ENCODE data around the gene SPATS2L. TPM values are rescaled to one million over a fixed set of nuclear protein-coding genes. Genes with fewer than 3 reads are reported as not detected.

Gene SPATS2L
- total RNA-seq, 1 donor from 2014 or later, result 51.0 TPM

DNA sequence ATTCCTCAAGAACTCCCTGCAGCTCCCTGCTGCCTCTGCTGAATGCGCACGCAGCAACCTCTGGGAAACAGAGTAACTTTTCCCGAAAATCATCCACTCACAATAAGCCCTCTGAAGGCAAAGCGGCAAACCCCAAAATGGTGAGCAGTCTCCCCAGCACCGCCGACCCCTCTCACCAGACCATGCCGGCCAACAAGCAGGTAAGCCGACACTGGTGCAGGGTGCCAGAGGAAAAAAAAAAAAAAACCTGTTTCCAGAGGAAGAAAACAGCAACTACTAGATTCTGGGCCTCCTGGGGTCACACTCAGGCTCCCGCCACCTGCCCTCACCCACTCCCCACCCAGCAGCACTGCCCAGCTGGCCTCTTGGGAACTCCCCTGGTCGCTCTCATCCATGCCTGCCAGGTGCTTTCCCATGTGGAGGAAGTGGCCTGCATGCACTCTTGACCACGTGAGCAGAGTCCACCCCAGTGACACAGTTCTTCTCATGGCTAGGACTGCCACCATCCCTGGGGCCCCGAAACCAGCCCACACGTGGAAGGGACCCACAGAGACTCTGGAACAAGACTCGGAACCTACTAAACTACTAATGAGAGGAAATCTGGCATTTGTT is 166.5 kb downstream of the SPATS2L start:
- ATAC-seq, result no peak

DNA sequence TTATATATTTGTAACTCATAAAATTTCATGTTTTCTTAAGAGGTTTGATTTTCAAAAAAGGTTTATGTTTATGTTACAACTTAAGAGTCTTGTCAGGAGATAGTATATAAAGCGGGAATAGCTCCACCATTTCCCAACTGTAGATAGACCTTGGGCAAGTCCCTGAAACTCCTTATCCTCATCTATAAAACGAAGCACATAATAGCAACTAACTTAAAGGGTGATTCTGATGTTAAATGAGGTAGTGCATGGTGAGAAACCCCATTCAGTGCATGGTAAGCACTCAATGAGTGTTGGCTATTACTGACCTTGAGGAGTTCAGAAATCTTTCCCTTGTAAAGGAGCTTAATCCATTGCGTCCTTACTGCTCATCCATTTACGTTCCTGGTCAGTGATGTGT is 169.3 kb downstream of the SPATS2L start:
- no peak for ATAC-seq

DNA sequence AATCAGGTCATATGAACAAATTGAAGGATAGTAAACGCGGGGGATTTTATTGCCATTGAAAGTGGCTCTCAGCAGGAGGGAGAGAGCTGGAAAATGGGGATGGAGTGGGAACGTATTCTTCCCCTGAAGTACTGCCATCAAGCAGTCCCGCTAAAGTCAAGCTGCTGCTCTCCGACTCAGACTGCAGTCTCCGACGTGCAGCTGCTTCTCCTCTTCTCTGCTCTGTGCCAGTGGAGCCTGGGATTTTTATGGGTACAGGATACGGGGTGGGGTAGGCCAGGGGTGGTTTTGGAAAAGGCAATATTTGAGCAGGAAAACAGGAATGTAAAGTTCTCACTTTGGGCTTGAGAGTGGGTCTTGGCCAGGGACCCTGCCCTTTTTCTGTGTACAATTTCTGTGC is 170.3 kb downstream of the SPATS2L start:
- no peak for ATAC-seq

DNA sequence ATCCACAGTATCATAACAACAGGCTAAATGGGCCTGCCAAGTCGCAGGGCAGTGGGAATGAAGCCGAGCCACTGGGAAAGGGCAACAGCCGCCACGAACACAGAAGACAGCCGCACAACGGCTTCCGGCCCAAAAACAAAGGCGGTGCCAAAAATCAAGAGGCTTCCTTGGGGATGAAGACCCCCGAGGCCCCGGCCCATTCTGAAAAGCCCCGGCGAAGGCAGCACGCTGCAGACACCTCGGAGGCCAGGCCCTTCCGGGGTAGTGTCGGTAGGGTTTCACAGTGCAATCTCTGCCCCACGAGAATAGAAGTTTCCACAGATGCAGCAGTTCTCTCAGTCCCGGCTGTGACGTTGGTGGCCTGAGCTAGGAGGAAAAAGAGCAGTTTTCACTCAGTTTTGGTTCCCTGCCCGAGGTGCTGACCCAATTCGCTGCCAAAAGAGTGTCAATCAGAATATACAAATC is 171.2 kb downstream of the SPATS2L start:
- ATAC-seq, result no peak

DNA sequence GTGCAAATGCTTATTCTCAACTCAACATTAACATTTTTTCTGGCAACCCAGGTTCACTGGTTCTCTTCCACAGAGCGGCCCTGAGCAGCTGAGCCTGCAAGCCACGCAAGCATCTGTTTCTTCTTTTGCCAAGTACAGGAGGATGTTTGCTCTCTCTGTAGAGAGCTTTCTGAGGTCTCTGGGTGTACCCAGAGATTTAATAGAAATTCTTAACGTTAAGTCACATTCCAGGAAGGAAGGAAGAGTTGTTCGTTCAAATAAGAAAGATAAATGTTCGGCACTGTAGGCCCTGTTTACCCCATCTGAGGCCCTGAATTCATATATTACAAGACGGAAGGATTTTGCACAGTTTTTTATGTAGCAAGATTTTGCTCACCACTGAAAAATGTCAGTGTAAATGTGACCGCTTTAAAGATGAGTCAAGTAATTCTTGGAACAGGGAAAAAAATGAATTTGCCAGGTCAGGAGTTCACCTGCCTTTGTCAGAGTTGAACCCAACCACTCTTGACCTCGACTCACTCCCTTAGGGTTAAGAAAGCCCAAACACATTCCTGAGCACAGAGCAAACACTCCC is 173.3 kb downstream of the SPATS2L start:
- ATAC-seq, result peak; percentile 69

DNA sequence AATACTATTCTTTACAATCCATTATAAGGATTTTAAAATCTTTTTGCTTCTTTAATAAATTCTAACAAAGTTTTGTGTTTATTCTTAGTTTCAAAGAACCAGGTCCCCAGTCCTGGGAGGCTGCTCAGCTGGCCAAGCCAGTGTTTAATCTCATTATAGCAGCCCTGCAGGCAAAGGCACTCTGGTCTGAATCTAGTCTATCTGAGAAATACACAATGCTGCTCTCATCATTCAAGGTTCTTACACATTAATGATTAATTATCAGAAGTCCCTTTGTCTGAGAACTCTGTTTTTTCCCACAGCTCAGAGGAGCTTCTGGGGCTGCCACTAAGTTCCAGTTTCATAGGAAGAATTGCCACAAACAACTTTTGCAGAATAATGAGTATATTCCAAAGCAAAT is 175.7 kb downstream of the SPATS2L start:
- no peak for ATAC-seq

DNA sequence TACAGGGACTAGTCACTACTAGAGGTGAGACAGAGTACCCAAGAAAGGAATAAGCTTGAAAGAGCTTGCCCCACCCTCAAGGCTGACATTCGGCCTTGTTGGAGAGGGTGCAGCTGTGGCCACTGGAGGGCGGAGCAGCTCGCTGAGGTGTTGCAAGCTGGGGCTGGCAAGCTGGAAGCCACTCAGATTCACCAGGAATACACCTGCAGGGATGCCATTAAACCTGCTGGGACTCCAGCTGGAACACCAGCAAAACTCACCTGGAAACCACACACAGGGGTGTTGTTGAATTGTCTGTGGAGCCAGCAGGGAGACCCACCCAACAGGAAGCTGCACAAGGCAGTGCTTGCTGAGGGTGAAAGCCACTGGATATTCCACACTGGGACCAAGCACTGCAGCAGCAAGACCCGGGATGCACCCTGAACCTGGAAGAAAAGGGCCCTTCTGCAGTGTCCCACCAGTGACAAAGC is 177.3 kb downstream of the SPATS2L start:
- ATAC-seq, result peak; percentile 92

DNA sequence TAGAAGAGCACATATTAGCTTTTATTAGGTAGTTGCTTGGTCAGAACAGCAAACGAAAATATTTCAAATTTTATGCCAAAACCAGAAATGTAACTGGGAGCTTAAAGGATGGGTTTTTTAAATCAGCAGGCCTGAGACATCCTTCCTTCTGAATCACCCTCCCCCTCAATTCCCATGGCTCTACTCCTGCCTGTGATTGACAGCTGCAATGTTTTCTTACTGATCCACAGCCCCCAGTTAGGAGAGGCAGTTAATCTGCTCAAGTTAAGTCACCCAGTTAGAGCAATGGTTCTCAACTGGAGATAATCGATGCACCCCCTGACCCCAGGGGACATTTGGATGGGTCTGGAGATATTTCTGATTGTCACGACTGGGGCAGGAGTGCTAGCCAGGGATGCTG is 178.4 kb downstream of the SPATS2L start:
- ATAC-seq, result no peak

DNA sequence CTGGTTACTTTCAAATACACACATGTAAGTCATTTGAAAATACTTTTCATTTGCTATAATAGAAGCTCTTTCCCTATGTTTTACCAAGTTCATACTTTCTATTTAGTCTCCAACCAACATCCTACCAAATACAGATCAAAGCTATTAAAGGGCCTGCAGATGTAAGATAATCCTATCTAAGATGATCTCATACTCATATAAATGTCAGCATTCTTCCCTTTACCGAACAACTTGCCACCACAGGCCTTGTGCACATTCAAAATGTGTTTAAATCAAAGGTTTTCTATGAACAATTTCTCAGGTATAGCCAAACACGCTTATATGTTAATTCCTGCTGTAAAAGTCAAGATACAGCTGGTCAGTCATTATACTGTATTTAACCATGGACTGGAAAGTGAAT is 180.0 kb downstream of the SPATS2L start:
- no peak for ATAC-seq

DNA sequence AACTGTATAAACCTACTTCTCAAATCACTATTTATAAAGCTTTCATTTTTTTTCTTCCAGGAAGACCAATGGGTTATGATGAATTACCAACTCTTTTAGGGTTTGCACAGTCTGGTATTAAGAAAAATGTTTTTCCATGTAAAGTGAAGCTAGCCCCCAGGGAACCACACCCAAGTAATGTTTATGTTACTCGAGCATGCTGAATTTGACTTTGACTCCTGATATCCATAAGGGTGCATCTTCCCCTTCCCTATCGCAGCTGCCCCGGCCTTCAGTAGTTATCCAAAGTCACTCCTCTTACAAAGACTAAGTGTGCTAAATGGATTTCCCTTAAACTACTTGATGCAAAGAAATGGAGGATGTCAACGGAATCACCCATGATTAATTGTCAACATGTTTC is 181.7 kb downstream of the SPATS2L start:
- ATAC-seq, result no peak

DNA sequence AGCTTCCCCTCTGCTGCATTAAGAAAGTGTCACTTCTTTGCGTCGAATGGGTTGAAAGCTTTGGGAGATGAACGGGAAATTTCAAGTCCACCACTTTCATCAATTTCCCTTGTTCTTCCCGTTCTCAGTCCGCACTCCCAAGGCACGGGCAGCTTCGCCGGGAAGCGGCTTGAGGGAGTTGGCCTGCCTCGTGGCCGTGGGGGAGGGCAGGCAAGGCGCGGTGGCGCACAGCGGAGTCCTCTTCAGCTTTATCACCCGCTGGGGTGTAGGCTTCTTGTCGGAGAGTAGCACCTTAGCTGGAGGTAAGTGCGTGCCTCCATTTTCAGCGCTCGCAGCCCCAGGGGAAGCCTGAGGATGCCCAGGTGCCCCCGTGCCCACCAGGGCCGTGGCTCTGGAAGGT is 183.5 kb downstream of the SPATS2L start:
- no peak for ATAC-seq

DNA sequence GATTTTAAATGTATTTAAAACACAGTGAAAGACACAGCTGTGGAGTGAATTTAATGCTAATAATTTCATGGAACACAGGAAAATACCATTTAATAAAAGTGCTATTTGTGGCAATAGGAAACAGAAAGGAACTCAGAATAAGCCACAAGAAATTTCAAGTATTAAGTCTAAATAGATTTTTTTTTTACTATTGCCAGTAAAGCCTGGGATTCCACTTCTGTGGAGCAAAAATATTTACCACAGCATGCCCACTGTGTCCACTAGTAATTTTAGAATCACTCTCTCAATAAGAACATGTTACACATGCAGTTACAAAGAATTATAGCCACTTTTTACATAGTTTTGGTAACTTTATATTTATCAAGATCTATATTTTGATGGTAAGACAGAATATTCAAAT is 186.2 kb downstream of the SPATS2L start:
- ATAC-seq, result no peak

DNA sequence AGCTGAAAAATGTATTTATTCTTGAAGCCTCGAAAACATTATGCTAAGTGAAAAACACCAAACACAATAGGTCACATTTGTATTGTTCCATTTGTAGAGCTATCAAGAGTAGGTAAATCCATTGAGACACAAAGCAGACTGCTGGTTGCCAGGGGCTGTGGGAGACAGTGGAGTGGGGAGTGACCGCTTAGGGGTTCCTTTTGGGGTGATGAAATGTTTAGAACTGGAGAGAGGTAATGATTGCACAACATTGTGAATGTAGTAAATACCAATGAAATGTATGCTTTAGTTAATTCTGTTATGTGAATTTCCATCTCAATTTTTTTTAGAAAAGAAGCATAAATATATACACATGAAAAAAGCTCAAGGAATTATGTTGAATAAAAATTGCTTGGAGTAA is 187.6 kb downstream of the SPATS2L start:
- ATAC-seq, result no peak

DNA sequence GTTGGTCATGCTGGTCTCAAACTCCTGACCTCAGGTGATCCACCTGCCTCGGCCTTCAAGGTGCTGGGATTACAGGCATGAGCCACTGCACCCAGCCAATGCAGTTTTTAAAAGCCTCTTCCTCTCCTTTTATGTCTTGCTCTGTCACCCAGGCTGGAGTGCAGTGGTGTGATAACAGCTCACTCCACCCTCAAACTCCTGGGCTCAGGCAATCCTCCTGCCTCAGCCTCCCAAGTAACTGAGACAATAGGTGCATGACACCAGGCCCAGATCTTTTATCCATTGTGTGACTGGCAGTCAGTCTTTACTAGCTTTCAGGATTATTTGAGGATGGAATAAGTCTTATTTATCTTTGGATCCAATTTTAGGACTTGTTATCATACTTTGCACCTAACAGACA is 190.2 kb downstream of the SPATS2L start:
- no peak for ATAC-seq

DNA sequence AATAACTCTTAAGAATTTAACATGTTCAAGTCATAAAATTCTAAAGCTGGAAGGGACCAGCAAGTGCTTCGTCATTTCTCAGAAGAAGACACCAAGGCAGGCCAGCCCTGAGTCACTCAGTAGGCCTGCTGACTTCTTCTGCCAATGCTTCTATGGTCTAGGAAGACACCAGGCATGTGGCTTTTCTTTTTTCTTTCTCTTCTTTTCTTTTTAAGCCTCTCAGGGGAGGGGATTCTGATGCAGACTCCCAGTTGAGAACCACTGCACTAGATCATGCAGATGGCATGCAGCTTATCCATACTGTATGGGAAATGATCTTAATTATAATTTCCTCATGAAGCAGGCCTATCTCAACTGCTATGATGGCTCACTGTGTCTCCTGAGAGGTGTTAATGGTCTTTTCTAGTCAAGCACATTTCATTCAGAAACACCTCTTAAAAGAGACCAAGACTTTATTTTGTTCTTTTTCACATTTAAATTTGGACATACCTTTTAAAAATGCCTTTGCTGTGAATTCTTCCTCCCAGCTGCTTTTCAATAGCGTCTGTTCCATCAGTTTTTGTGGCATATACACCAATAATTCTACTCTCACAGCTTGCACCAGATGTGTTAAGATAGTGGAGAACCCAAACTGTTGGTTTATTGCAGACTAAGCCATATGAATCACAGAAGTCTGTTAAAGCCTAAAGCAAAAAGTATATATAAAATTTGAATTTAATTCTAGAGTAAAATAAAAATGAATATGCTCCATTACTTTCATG is 192.1 kb downstream of the SPATS2L start:
- no peak for ATAC-seq

DNA sequence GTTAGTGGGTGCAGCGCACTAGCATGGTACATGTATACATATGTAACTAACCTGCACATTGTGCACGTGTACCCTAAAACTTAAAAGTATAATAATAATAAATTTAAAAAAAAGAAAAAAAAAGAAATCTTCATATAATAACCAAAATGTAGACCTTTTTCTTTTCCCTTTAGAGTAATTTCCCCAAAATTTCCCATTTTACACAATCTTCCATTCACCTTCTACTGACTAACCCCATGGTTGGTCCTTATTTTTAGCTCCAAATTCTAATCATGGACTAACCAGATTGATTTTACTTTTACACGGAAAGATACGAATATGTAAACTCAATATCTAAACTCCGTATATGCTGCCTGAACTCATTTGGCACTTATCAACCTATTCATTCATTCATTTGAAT is 195.7 kb downstream of the SPATS2L start:
- ATAC-seq, result no peak

DNA sequence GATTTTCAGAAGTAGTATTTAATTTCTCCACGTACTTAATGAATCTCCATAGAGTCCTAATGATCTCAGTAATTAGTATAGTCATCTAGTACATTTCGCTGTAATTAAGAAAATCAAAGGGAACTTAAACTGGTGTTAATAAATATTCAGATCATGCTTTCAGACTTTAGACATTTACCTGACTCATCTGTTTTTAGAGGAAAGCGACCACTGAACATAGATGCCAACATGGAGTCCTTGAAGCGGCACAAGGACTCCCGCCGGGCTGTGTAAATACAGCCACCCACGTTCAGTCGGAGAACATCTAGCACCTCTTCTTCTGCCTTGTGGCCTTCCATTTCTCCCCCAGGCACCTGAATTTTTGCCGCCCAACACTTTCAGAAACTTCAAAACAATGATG is 200.2 kb downstream of the SPATS2L start:
- ATAC-seq, result no peak

DNA sequence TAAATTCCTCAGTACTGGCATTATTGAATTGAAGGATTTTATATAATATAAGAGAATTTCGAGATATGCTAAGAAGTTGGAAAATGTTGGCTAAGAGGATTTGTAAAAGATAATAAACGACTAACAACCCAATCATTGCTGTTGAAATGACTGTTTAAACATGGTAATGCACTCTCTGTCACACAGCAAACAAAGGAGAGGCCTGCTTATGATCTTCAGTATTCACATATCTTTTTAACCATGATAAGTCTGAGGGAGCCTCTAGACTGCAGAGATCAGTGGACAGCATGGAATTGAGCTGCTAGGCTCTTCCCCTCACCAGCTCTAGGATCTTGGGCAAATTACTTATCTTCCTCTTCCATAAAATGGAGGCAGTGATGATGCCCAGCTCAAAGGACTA is 200.7 kb downstream of the SPATS2L start:
- no peak for ATAC-seq

DNA sequence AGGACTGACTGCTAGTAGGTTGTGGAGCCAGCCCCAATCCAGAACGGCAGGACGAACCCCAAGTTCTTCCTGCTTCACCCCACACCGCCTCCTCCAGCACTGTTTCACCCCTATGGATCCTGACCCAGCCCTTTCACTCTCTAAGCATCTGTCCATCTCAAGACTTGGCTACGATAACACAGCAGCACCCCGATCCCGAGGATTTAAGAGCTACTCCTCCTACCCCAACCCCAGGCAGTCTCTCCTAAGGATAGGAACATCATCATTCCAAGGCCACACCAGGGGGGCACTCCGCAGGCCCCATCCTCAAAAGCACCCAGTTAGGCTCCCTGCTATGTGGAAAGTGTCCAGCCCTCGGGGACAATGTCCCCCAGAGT is 202.7 kb downstream of the SPATS2L start:
- peak; percentile 44 for ATAC-seq

DNA sequence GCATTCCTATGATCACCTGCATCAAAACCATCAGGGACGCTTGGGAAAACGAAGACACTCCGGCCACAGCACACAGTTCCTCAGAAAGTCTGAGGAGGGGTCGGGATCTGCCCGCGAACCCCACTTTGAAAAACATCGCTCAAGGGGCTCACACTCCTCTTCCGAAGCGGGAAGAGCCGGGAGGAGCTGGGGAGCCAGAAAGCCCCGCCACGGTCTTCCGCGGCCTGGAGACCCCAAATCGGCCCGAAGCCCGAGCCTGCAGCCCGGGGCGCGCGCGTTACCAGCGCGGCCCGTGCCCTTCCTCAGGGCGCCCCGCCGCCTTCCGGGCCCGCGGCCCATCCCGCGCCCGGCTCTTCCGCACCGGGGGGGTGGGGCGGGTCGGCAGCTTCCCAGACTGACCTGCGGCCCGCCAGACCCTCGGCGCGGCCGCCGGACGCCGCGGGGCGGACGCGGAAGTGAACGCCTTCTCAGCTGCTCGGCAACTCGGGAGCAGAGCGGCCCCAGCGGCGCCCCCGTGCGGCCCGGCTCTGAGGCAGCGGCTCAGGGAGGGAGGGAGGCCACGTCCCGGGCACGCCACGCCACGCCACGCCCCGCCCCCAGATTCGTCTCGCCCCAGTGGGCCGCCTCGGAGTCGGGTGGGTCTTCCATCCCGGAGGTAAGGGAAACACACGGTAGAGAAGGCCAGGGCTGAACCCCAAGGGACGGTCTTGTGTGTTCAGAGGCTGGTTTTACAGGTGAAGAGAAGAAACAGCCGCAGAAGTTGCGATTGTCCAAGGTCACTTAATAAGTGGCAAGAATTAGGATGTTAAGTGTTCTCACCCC is 203.3 kb downstream of the SPATS2L start, which contains the start of gene KCTD18:
Gene KCTD18 (minus strand): TSS at position 457 of the 822 bp plus-strand sequence. CDS start 3,052 bp downstream, outside the sequence.
- ATAC-seq, result peak; percentile 98

DNA sequence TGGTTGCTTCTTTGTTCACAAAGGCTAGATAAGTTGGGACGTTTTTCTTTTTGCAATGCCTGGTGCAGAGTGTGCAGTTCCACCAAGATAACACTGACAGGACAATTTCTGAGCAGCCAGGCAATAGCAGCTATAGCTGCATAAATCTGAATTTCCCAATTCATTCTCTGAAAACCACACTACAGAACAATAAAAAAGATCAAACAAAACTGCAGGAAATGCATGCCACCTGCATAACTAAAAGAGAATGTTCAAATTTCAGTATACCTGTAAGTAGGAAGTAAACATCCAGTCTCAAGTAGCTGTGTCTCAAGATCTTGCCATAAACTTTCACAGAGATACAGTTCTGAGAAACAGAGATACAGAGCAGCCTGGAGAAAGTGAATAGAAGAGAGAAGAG is 208.7 kb downstream of the SPATS2L start:
- no peak for ATAC-seq

DNA sequence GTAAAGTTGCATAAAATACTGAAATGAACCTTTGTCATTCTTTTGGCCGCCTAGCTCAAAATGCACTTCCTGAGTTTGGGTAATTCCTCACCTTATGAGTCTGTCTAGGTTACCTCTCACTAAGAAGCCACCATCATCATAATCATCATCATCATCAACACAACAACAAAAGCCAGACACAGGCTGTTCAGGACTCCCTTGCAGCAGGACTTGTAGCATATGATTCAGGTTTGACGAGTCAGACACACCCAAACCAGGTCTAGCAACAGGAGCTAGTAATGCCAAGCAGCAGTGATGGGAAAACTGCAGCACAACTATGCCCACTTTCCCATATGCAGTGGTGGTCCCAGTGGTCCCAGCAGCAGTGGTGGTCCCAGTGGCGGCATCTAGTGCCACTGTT is 216.7 kb downstream of the SPATS2L start:
- ATAC-seq, result peak; percentile 53

DNA sequence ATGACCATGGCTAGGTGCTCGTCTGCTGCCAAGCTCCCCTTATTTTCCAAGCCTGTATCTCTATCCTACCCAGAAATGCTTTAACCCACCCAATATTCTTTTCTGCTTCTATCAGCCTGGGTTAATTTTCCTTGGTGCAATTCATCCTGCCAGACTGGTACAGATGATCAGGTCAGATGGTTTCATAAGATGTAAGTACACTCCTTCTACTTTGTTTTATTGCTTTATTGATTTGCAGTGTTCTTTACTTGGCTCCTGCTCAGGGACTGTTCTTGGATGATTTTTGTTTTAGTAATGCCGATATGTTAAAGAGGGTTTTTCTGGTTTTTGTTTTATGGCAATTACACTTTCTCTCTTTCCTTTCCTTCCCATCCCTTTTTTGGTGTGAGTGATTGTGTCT is 217.1 kb downstream of the SPATS2L start:
- ATAC-seq, result no peak
